GM23338 (cell line): ENCODE data around the gene NPHS1. TPM values are rescaled to one million over a fixed set of nuclear protein-coding genes. Genes with fewer than 3 reads are reported as not detected.
A peak's percentile ranks its signal among the peaks of the same experiment; 100 is the strongest.

Source experiments
- ATAC-seq: fragments of 200-7000 bp; cut with Tn5 transposase; 3 replicates; pipeline ENCODE4 v1.9.1; 2020
- DNase-seq: peaks from one replicate; pipeline ENCODE4 v3.0.0-alpha.2; 2015; ENCODE audit warnings: low spot score
- H2AFZ ChIP-seq: fragments of 200-600 bp; sonication (generic); 2 replicates; pipeline ENCODE4 v1.8.0; 2016; ENCODE audit warnings: antibody characterized with exemption, mild to moderate bottlenecking, moderate library complexity
- H3F3A ChIP-seq: fragments of 200-600 bp; sonication (generic); replicated peaks from 2 replicates; pipeline ENCODE4 v1.8.0; 2017; ENCODE audit warnings: antibody characterized with exemption, mixed run types, low read depth
- H3K27ac ChIP-seq: fragments of 200-600 bp; sonication (generic); 2 replicates; pipeline ENCODE4 v1.6.1; 2016; ENCODE audit warnings: low read depth
- H3K27me3 ChIP-seq: fragments of 200-600 bp; sonication (generic); 2 replicates; pipeline ENCODE4 v1.8.0; 2016; ENCODE audit warnings: mild to moderate bottlenecking, mixed run types, moderate library complexity; ENCODE audit not compliant: insufficient read depth
- H3K36me3 ChIP-seq: fragments of 200-600 bp; sonication (generic); 2 replicates; pipeline ENCODE4 v1.8.0; 2016; ENCODE audit warnings: mild to moderate bottlenecking; ENCODE audit not compliant: insufficient read depth
- H3K4me1 ChIP-seq: fragments of 200-600 bp; sonication (generic); 2 replicates; pipeline ENCODE4 v1.8.0; 2016; ENCODE audit warnings: mild to moderate bottlenecking, moderate library complexity; ENCODE audit not compliant: insufficient read depth
- H3K4me2 ChIP-seq: fragments of 200-600 bp; sonication (generic); 2 replicates; pipeline ENCODE4 v1.7.1; 2017; ENCODE audit warnings: mixed run types
- H3K4me3 ChIP-seq: fragments of 200-600 bp; sonication (generic); 2 replicates; pipeline ENCODE4 v1.6.1; 2016; ENCODE audit warnings: mixed run types
- H3K79me2 ChIP-seq: fragments of 200-600 bp; sonication (generic); replicated peaks from 2 replicates; pipeline ENCODE4 v1.8.0; 2017; ENCODE audit warnings: mild to moderate bottlenecking; ENCODE audit not compliant: insufficient read depth
- H3K9me2 ChIP-seq: fragments of 200-600 bp; sonication (generic); 2 replicates; pipeline ENCODE4 v1.8.0; 2017; ENCODE audit not compliant: insufficient read depth
- H4K20me1 ChIP-seq: fragments of 200-600 bp; sonication (generic); replicated peaks from 2 replicates; pipeline ENCODE4 v1.8.0; 2017; ENCODE audit warnings: mild to moderate bottlenecking; ENCODE audit not compliant: insufficient read depth
- H3K27ac Mint-ChIP-seq: 2 replicates; pipeline ENCODE4 v1.8.0; 2020; ENCODE audit warnings: inconsistent platforms, mild to moderate bottlenecking, moderate library complexity, mixed read lengths
- H3K27me3 Mint-ChIP-seq: 3 replicates; pipeline ENCODE4 v1.8.0; 2022; ENCODE audit warnings: low read depth, mild to moderate bottlenecking, moderate library complexity, mixed read lengths, inconsistent platforms; ENCODE audit not compliant: insufficient read depth, poor library complexity
- H3K36me3 Mint-ChIP-seq: 3 replicates; pipeline ENCODE4 v1.8.0; 2021; ENCODE audit warnings: low read depth, mild to moderate bottlenecking, inconsistent platforms, moderate library complexity, mixed read lengths
- H3K4me1 Mint-ChIP-seq: 3 replicates; pipeline ENCODE4 v1.8.0; 2020; ENCODE audit warnings: mild to moderate bottlenecking, inconsistent platforms, mixed read lengths
- H3K4me3 Mint-ChIP-seq: 3 replicates; pipeline ENCODE4 v1.8.0; 2021; ENCODE audit warnings: moderate library complexity, mild to moderate bottlenecking, inconsistent platforms, mixed read lengths
- H3K9me3 Mint-ChIP-seq: 3 replicates; pipeline ENCODE4 v1.8.0; 2020; ENCODE audit warnings: moderate library complexity, mild to moderate bottlenecking, inconsistent platforms, mixed read lengths
- CREB1 ChIP-seq: fragments of 250-450 bp; sonication (Bioruptor Pico); IDR thresholded peaks from 2 replicates; pipeline ENCODE4 v1.5.0; 2020; ENCODE audit warnings: low read depth, mild to moderate bottlenecking, moderate library complexity
- EZH2 ChIP-seq: fragments of 200-600 bp; sonication (generic); IDR thresholded peaks from one replicate; pipeline ENCODE4 v1.8.0; 2017; ENCODE audit warnings: antibody characterized with exemption, mild to moderate bottlenecking, low read depth; ENCODE audit not compliant: unreplicated experiment
- EZH2phosphoT487 ChIP-seq: fragments of 200-600 bp; sonication (generic); IDR thresholded peaks from one replicate; pipeline ENCODE4 v1.8.1; 2018; ENCODE audit warnings: antibody characterized with exemption; ENCODE audit not compliant: unreplicated experiment
- JUNB ChIP-seq: IDR thresholded peaks from one replicate; pipeline ENCODE4 v1.6.1; 2016; ENCODE audit warnings: antibody characterized with exemption; ENCODE audit not compliant: unreplicated experiment
- NANOG ChIP-seq: IDR thresholded peaks from 2 replicates; pipeline ENCODE4 v1.6.1; 2016; ENCODE audit warnings: antibody characterized with exemption, borderline replicate concordance
- STAT1 ChIP-seq: IDR thresholded peaks from one replicate; pipeline ENCODE4 v1.6.1; 2016; ENCODE audit warnings: antibody characterized with exemption; ENCODE audit not compliant: unreplicated experiment
- ZNF114 ChIP-seq: fragments of 250-450 bp; sonication (Bioruptor Pico); IDR thresholded peaks from 2 replicates; pipeline ENCODE4 v1.5.0; 2020; ENCODE audit warnings: mild to moderate bottlenecking, moderate library complexity
- ZNF331 ChIP-seq: fragments of 250-450 bp; sonication (Bioruptor Pico); IDR thresholded peaks from 2 replicates; pipeline ENCODE4 v1.5.0; 2020; ENCODE audit warnings: low read depth, mild to moderate bottlenecking, moderate library complexity
- polyA plus RNA-seq: library from polyadenylated mRNA; unstranded; fragments of >200 nt; fragmentation: Nextera tagmentation; extraction: Ambion mirVana; gene quantifications from 2 replicates; pipeline ENCODE4 v1.2.1, GENCODE V29; 2016
- total RNA-seq: library from RNA; depleted of rRNA; stranded (reverse); fragments of >200 nt; shearing (Covaris generic); gene quantifications from 2 replicates; pipeline ENCODE4 v1.2.3, GENCODE V29; 2014
- TF ChIP-seq, protein P1 (sequence below), 2 experiments: fragments of 200-600 bp in 1 of 2; sonication (generic) in 1 of 2; conservative IDR thresholded peaks; 2 replicates each; pipeline versions ENCODE4 v1.5.1 to v1.6.1; 2016 to 2017; ENCODE audit warnings: antibody characterized with exemption in 2 of 2, low read depth in 2 of 2, mild to moderate bottlenecking in 2 of 2, moderate library complexity in 1 of 2
- TF ChIP-seq, protein P2 (sequence below): IDR thresholded peaks from 2 replicates; pipeline ENCODE4 v1.6.1; 2016; ENCODE audit warnings: antibody characterized with exemption
- TF ChIP-seq, protein P3 (sequence below): fragments of 250-450 bp; sonication (Bioruptor Pico); IDR thresholded peaks from 2 replicates; pipeline ENCODE4 v1.5.0; 2020; ENCODE audit warnings: mild to moderate bottlenecking, moderate library complexity

NPHS1 gene
- total and polyA plus RNA-seq, 2 experiments from 2014 or later, result 1.0 to 1.3 TPM

GRCh38 chr19:35862528-35862927, 10.2 kb upstream of the NPHS1 start:
- Histone ChIP-seq H3K27me3 (peaks cover 61% of the 10 kb centered on the region), H4K20me1 (no peaks in the 10 kb centered on the region), H3K36me3 (no peaks in the 10 kb centered on the region; the same call in 1 of the 2 replicates), H3K9me2 (no peaks in the 10 kb centered on the region), H3K4me3 (no peak overlapping the region), H3F3A (0 out of 2 replicates have a peak, but pooled peaks cover under 1% of the 10 kb centered on the region), H3K79me2 (no peaks in the 10 kb centered on the region), H3K4me2 (no peak overlapping the region), H2AFZ (no peak overlapping the region), H3K4me1 (peaks cover 8% of the 10 kb centered on the region), H3K27ac (no peak overlapping the region)
- ATAC-seq (no peak), DNase-seq (peak; percentile 62)
- Mint-ChIP-seq H3K4me1 (peaks cover 16% of the 10 kb centered on the region), H3K27ac (no peak overlapping the region), H3K36me3 (peaks cover 4% of the 10 kb centered on the region; the same call in 2 of the 3 replicates), H3K27me3 (peaks cover 64% of the 10 kb centered on the region), H3K4me3 (peak overlapping the region; percentile 34; the same call in 1 of the 3 replicates), H3K9me3 (no peaks in the 10 kb centered on the region; the same call in 2 of the 3 replicates)
- TF ChIP-seq JUNB (no peak), CREB1 (CRISPR knock-in tag) (no peak), ZNF331 (CRISPR knock-in tag) (no peak), NANOG (no peak)

DNA sequence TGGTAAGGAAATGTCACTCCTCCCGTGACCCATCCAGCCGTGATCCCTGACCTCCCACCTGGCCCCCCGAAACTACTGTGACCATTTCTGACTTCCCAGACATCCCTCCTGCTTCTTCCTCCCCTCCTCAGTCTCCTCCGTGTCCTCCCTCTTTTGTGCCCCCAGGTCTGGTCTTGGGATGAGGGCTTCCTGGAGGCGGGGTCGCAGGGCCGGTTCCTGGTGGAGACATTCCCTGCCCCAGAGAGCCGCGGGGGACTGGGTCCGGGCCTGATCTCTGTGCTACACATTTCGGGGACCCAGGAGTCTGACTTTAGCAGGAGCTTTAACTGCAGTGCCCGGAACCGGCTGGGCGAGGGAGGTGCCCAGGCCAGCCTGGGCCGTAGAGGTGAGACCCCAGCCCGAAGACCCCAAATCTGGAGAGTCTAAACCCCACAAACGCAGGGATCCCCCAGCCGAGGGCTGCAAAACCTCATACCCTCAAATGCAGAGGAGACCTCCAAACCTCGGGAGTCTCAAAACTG, 9.4 kb upstream of the NPHS1 start:
- Histone ChIP-seq H3K4me1 (peaks cover 11% of the 10 kb centered on the region), H3K36me3 (no peaks in the 10 kb centered on the region; the same call in 1 of the 2 replicates), H3K27me3 (peaks cover 59% of the 10 kb centered on the region), H3K79me2 (no peaks in the 10 kb centered on the region), H3K4me2 (peak overlapping the region; percentile 92), H3K9me2 (no peaks in the 10 kb centered on the region), H3K27ac (no peak overlapping the region), H3K4me3 (peak overlapping the region; percentile 72), H4K20me1 (no peaks in the 10 kb centered on the region), H3F3A (no peaks in the 10 kb centered on the region), H2AFZ (peak overlapping the region; percentile 74)
- H3K4me1 Mint-ChIP-seq, result peaks cover 21% of the 10 kb centered on the region
- peak overlapping the region; percentile 78 for H3K4me3 Mint-ChIP-seq
- ATAC-seq, result peak; percentile 9
- no peak for TF ChIP-seq STAT1
- TF ChIP-seq ZNF114 (CRISPR knock-in tag), result no peak
- TF ChIP-seq, protein P1, sequence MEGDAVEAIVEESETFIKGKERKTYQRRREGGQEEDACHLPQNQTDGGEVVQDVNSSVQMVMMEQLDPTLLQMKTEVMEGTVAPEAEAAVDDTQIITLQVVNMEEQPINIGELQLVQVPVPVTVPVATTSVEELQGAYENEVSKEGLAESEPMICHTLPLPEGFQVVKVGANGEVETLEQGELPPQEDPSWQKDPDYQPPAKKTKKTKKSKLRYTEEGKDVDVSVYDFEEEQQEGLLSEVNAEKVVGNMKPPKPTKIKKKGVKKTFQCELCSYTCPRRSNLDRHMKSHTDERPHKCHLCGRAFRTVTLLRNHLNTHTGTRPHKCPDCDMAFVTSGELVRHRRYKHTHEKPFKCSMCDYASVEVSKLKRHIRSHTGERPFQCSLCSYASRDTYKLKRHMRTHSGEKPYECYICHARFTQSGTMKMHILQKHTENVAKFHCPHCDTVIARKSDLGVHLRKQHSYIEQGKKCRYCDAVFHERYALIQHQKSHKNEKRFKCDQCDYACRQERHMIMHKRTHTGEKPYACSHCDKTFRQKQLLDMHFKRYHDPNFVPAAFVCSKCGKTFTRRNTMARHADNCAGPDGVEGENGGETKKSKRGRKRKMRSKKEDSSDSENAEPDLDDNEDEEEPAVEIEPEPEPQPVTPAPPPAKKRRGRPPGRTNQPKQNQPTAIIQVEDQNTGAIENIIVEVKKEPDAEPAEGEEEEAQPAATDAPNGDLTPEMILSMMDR (conservative IDR thresholded peaks at IDR 0.05; ENCODE audit: low read depth in 2 of 2), result no peak
- TF ChIP-seq, protein P2, sequence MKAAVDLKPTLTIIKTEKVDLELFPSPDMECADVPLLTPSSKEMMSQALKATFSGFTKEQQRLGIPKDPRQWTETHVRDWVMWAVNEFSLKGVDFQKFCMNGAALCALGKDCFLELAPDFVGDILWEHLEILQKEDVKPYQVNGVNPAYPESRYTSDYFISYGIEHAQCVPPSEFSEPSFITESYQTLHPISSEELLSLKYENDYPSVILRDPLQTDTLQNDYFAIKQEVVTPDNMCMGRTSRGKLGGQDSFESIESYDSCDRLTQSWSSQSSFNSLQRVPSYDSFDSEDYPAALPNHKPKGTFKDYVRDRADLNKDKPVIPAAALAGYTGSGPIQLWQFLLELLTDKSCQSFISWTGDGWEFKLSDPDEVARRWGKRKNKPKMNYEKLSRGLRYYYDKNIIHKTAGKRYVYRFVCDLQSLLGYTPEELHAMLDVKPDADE, result no peak
- TF ChIP-seq, protein P3, sequence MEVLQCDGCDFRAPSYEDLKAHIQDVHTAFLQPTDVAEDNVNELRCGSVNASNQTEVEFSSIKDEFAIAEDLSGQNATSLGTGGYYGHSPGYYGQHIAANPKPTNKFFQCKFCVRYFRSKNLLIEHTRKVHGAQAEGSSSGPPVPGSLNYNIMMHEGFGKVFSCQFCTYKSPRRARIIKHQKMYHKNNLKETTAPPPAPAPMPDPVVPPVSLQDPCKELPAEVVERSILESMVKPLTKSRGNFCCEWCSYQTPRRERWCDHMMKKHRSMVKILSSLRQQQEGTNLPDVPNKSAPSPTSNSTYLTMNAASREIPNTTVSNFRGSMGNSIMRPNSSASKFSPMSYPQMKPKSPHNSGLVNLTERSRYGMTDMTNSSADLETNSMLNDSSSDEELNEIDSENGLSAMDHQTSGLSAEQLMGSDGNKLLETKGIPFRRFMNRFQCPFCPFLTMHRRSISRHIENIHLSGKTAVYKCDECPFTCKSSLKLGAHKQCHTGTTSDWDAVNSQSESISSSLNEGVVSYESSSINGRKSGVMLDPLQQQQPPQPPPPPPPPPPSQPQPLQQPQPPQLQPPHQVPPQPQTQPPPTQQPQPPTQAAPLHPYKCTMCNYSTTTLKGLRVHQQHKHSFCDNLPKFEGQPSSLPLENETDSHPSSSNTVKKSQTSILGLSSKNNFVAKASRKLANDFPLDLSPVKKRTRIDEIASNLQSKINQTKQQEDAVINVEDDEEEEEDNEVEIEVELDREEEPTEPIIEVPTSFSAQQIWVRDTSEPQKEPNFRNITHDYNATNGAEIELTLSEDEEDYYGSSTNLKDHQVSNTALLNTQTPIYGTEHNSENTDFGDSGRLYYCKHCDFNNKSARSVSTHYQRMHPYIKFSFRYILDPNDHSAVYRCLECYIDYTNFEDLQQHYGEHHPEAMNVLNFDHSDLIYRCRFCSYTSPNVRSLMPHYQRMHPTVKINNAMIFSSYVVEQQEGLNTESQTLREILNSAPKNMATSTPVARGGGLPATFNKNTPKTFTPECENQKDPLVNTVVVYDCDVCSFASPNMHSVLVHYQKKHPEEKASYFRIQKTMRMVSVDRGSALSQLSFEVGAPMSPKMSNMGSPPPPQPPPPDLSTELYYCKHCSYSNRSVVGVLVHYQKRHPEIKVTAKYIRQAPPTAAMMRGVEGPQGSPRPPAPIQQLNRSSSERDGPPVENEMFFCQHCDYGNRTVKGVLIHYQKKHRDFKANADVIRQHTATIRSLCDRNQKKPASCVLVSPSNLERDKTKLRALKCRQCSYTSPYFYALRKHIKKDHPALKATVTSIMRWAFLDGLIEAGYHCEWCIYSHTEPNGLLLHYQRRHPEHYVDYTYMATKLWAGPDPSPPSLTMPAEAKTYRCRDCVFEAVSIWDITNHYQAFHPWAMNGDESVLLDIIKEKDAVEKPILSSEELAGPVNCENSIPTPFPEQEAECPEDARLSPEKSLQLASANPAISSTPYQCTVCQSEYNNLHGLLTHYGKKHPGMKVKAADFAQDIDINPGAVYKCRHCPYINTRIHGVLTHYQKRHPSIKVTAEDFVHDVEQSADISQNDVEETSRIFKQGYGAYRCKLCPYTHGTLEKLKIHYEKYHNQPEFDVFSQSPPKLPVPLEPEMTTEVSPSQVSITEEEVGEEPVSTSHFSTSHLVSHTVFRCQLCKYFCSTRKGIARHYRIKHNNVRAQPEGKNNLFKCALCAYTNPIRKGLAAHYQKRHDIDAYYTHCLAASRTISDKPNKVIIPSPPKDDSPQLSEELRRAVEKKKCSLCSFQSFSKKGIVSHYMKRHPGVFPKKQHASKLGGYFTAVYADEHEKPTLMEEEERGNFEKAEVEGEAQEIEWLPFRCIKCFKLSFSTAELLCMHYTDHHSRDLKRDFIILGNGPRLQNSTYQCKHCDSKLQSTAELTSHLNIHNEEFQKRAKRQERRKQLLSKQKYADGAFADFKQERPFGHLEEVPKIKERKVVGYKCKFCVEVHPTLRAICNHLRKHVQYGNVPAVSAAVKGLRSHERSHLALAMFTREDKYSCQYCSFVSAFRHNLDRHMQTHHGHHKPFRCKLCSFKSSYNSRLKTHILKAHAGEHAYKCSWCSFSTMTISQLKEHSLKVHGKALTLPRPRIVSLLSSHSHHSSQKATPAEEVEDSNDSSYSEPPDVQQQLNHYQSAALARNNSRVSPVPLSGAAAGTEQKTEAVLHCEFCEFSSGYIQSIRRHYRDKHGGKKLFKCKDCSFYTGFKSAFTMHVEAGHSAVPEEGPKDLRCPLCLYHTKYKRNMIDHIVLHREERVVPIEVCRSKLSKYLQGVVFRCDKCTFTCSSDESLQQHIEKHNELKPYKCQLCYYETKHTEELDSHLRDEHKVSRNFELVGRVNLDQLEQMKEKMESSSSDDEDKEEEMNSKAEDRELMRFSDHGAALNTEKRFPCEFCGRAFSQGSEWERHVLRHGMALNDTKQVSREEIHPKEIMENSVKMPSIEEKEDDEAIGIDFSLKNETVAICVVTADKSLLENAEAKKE (CRISPR knock-in tag), result no peak
- TF ChIP-seq CREB1 (CRISPR knock-in tag), result no peak
- TF ChIP-seq EZH2phosphoT487, result no peak
- no peak for TF ChIP-seq EZH2
- H3K27ac Mint-ChIP-seq, result no peak overlapping the region
- peak; percentile 36 for DNase-seq
- peaks cover 65% of the 10 kb centered on the region for H3K27me3 Mint-ChIP-seq
- no peaks in the 10 kb centered on the region; the same call in 2 of the 3 replicates for H3K9me3 Mint-ChIP-seq
- peaks cover 4% of the 10 kb centered on the region; the same call in 2 of the 3 replicates for H3K36me3 Mint-ChIP-seq
